AG10803 (cell line): ENCODE results near the gene ESPN.

Source experiments
- DNase-seq: peaks from one replicate; pipeline ENCODE4 v3.0.0; 2010; ENCODE audit warnings: low read depth
- H3K4me3 ChIP-seq: 2 replicates; pipeline ENCODE4 v1.5.1; 2011; ENCODE audit warnings: mild to moderate bottlenecking, low read length, control low read depth
- CTCF ChIP-seq: conservative IDR thresholded peaks from 2 replicates; pipeline ENCODE4 v1.5.1; 2011; ENCODE audit warnings: mild to moderate bottlenecking, low read length, control low read depth, inconsistent platforms

ESPN gene

GRCh38 chr1:6481820-6482219, 57.2 kb downstream of the ESPN start:
- H3K4me3 ChIP-seq, result no peak overlapping the region
- no peak for TF ChIP-seq CTCF
- no peak for DNase-seq

GRCh38 chr1:6483017-6483760, 58.6 kb downstream of the ESPN start:
- H3K4me3 ChIP-seq, result no peak overlapping the region
- TF ChIP-seq CTCF, result no peak
- no peak for DNase-seq

DNA sequence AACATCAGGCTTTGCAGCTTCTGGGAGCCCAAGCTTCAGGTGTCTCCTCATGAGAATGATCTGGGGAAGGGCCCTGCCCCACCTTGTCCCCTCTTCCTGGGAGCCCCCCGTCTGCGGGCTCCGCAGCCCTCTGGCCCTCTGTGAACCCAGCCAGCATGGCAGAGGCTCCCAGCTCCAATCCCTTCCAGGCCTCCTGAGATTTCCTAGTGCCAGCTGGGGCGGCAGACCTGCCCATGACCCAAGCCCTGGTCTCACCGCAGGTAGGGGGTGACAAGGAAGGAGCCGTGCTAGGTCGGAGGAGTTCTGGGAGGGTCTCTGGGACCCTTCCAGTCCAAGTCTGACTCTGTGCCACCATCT, 59.2 kb downstream of the ESPN start:
- TF ChIP-seq CTCF, result no peak
- DNase-seq, result no peak
- no peak overlapping the region for H3K4me3 ChIP-seq

DNA sequence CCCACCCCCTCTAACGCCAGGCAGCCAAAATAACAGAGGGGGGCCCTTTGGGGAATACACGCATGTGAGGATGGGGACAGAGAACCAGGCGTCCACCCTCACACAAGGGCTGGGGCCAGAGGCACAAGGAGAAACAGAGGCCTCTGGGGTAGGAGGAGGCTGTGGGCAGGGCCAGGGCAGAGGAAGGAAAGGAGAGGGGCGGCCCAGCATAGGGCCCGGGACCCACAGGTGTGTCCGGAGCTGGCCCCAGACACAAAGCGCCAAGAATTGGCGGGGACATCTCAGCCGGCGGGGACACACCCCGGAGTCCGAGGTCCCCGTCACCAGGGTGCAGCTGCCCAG, 60.2 kb downstream of the ESPN start:
- peak overlapping the region; percentile 38; the same call in 1 of the 2 replicates for H3K4me3 ChIP-seq
- no peak for DNase-seq
- no peak for TF ChIP-seq CTCF

DNA sequence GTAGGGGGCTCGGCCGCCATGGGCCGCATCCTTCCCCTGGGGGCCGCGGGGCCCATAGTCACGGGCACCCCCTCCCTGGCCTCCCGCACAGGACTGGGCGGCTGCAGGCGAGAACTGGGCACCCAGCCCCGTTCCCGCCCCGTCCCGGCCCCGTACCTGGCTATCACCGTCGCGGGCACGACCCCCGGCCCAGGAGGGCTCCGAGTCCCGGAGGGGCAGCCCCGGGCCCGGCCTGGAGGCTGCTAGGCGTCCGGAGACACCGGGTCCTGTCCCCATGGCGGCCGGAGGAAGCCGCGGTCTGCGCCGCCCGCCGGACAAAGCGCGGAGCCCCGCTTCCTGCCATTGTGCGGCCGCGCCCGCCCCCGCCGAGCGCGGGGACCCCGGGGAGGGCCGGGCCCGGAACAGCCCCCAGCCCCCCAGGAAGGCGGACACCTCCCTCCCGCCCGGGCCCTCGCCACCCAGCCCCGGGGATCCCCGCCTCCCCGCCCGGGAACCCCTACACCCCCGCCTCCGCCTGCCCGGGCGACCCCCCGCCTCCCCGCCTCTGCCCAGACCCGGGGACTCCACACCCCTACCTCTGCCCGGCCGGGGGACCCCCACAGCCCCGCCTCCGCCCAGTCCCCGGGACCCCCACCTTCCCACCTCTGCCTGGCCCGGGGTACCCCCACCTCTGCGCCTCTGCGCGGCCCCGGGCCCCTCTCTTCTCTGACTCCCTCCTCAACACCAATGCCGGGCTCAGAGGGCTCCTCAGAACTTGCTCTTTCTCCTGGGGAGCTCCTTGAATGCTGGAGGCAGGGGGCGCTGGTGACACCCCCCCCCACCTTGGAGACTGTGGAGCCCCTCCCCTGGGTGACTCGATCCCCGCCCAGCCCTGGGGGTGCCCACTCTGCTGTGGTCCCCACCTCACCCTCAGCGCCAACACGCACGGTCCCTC, 60.9 kb downstream of the ESPN start:
- H3K4me3 ChIP-seq, result peak overlapping the region; percentile 40
- DNase-seq, result no peak
- TF ChIP-seq CTCF, result 0 out of 2 replicates have a peak, but pooled peaks have one; percentile 8

- DNase-seq, result peak; percentile 74
- H3K4me3 ChIP-seq, result no peak overlapping the region
- TF ChIP-seq CTCF, result peak; percentile 93
Observed at GRCh38 chr1:6486433-6487011, 61.9 kb downstream of the ESPN start.
